Skeletal muscle satellite cell (primary cell): ENCODE results near the gene AGAP3.

Experiments used
- H3K27me3 ChIP-seq: 2 replicates; pipeline ENCODE4 v1.7.0; 2013; ENCODE audit warnings: low read length; ENCODE audit not compliant: control insufficient read depth, insufficient read depth
- H3K36me3 ChIP-seq: 2 replicates; pipeline ENCODE4 v1.7.0; 2013; ENCODE audit warnings: mild to moderate bottlenecking, control low read depth, low read length; ENCODE audit not compliant: insufficient read depth
- H3K4me1 ChIP-seq: 2 replicates; pipeline ENCODE4 v1.7.0; 2013; ENCODE audit warnings: low read length; ENCODE audit not compliant: control insufficient read depth, insufficient read depth
- H3K4me2 ChIP-seq: 2 replicates; pipeline ENCODE4 v1.7.0; 2013; ENCODE audit warnings: mild to moderate bottlenecking, low read length
- H3K4me3 ChIP-seq: 2 replicates; pipeline ENCODE4 v1.7.0; 2013; ENCODE audit warnings: low read length
- H3K9ac ChIP-seq: 2 replicates; pipeline ENCODE4 v1.7.0; 2013; ENCODE audit warnings: mild to moderate bottlenecking, low read depth, low read length, moderate library complexity
- H3K9me3 ChIP-seq: replicated peaks from 2 replicates; pipeline ENCODE4 v1.7.0; 2013; ENCODE audit warnings: mild to moderate bottlenecking, control low read depth, low read length

Gene AGAP3

GRCh38 chr7:151066273-151066974 is 19.9 kb upstream of the AGAP3 start:
- H3K9ac ChIP-seq: no peak overlapping the region

GRCh38 chr7:151068069-151068773 is 18.1 kb upstream of the AGAP3 start:
- peaks cover 14% of the 10 kb centered on the region for H3K4me1 ChIP-seq
- no peaks in the 10 kb centered on the region for H3K27me3 ChIP-seq
- no peaks in the 10 kb centered on the region for H3K9me3 ChIP-seq
- no peak overlapping the region for H3K4me3 ChIP-seq
- no peak overlapping the region for H3K9ac ChIP-seq
- no peak overlapping the region for H3K4me2 ChIP-seq
- H3K36me3 ChIP-seq: peaks cover 75% of the 10 kb centered on the region

More at GRCh38 chr7:151066273-151066974, 19.9 kb upstream of the AGAP3 start:
- Histone ChIP-seq H3K4me2 (no peak overlapping the region), H3K4me1 (peaks cover 30% of the 10 kb centered on the region), H3K27me3 (no peaks in the 10 kb centered on the region), H3K4me3 (no peak overlapping the region), H3K36me3 (peaks cover 66% of the 10 kb centered on the region), H3K9me3 (no peaks in the 10 kb centered on the region)

- H3K36me3 ChIP-seq: peaks cover 83% of the 10 kb centered on the region
These were observed 16.3 kb upstream of the AGAP3 start for GRCh38 chr7:151069841-151070573.

GRCh38 chr7:151070574-151070960 is 15.7 kb upstream of the AGAP3 start:
- peaks cover 11% of the 10 kb centered on the region for H3K4me1 ChIP-seq
- no peaks in the 10 kb centered on the region for H3K9me3 ChIP-seq
- H3K4me2 ChIP-seq: no peak overlapping the region
- H3K27me3 ChIP-seq: no peaks in the 10 kb centered on the region
- H3K9ac ChIP-seq: no peak overlapping the region
- H3K36me3 ChIP-seq: peaks cover 83% of the 10 kb centered on the region
- H3K4me3 ChIP-seq: no peak overlapping the region

More at GRCh38 chr7:151069841-151070573, 16.3 kb upstream of the AGAP3 start:
- H3K9ac ChIP-seq: no peak overlapping the region
- no peak overlapping the region for H3K4me2 ChIP-seq
- H3K9me3 ChIP-seq: no peaks in the 10 kb centered on the region
- peaks cover 11% of the 10 kb centered on the region for H3K4me1 ChIP-seq
- no peaks in the 10 kb centered on the region for H3K27me3 ChIP-seq
- no peak overlapping the region for H3K4me3 ChIP-seq

- Histone ChIP-seq H3K9me3 (no peaks in the 10 kb centered on the region), H3K27me3 (no peaks in the 10 kb centered on the region), H3K4me3 (no peak overlapping the region), H3K9ac (no peak overlapping the region), H3K36me3 (peaks cover 83% of the 10 kb centered on the region), H3K4me2 (no peak overlapping the region), H3K4me1 (peaks cover 11% of the 10 kb centered on the region)
These were observed 15.0 kb upstream of the AGAP3 start for GRCh38 chr7:151071032-151071866.

GRCh38 chr7:151073990-151074389 is 12.3 kb upstream of the AGAP3 start:
- no peak overlapping the region for H3K9ac ChIP-seq
- H3K4me1 ChIP-seq: peaks cover 4% of the 10 kb centered on the region
- H3K4me2 ChIP-seq: no peak overlapping the region
- H3K36me3 ChIP-seq: peaks cover 75% of the 10 kb centered on the region
- no peaks in the 10 kb centered on the region for H3K27me3 ChIP-seq
- H3K9me3 ChIP-seq: no peaks in the 10 kb centered on the region
- no peak overlapping the region for H3K4me3 ChIP-seq

- Histone ChIP-seq H3K36me3 (peaks cover 66% of the 10 kb centered on the region), H3K9ac (no peak overlapping the region)
These were observed 11.2 kb upstream of the AGAP3 start for GRCh38 chr7:151074817-151075661.

GRCh38 chr7:151075662-151075971 is 10.7 kb upstream of the AGAP3 start:
- Histone ChIP-seq H3K36me3 (peaks cover 61% of the 10 kb centered on the region), H3K4me2 (no peak overlapping the region), H3K4me3 (no peak overlapping the region), H3K9me3 (no peaks in the 10 kb centered on the region), H3K4me1 (peaks cover 12% of the 10 kb centered on the region), H3K27me3 (no peaks in the 10 kb centered on the region), H3K9ac (no peak overlapping the region)

More at GRCh38 chr7:151074817-151075661, 11.2 kb upstream of the AGAP3 start:
- Histone ChIP-seq H3K9me3 (no peaks in the 10 kb centered on the region), H3K4me2 (no peak overlapping the region), H3K4me1 (peaks cover 12% of the 10 kb centered on the region), H3K4me3 (no peak overlapping the region), H3K27me3 (no peaks in the 10 kb centered on the region)

GRCh38 chr7:151075978-151076426 is 10.3 kb upstream of the AGAP3 start:
- H3K4me3 ChIP-seq: no peak overlapping the region
- H3K9ac ChIP-seq: no peak overlapping the region
- H3K4me1 ChIP-seq: peaks cover 14% of the 10 kb centered on the region
- no peak overlapping the region for H3K4me2 ChIP-seq
- H3K36me3 ChIP-seq: peaks cover 57% of the 10 kb centered on the region
- H3K27me3 ChIP-seq: no peaks in the 10 kb centered on the region
- no peaks in the 10 kb centered on the region for H3K9me3 ChIP-seq

- H3K36me3 ChIP-seq: peaks cover 49% of the 10 kb centered on the region
These were observed 9.2 kb upstream of the AGAP3 start for GRCh38 chr7:151076863-151077704.

More at GRCh38 chr7:151076863-151077704, 9.2 kb upstream of the AGAP3 start:
- no peak overlapping the region for H3K4me2 ChIP-seq
- no peak overlapping the region for H3K9ac ChIP-seq
- H3K4me1 ChIP-seq: peaks cover 25% of the 10 kb centered on the region
- H3K27me3 ChIP-seq: no peaks in the 10 kb centered on the region
- H3K4me3 ChIP-seq: no peak overlapping the region
- H3K9me3 ChIP-seq: no peaks in the 10 kb centered on the region
